H54 (cell line): Measurements from ENCODE around the gene MEX3A.
"Not testable (repeated sequence)": the region's sequence is repeated elsewhere in the genome, so short reads cannot be mapped to it uniquely, and the experiment has no call there.

Experiments used
- DNase-seq: peaks from one replicate; pipeline ENCODE4 v3.0.0; 2011; ENCODE audit warnings: low spot score, mixed read lengths; ENCODE audit not compliant: insufficient read length
- FAIRE-seq: peaks from 3 replicates; lab custom pipeline; 2011; peaks lifted over from hg19 to GRCh38; lab: Jason Lieb, UNC
- POLR2A ChIP-seq: IDR thresholded peaks from 2 replicates; pipeline ENCODE4 v1.6.1; 2011; ENCODE audit warnings: low read depth, mild to moderate bottlenecking, low read length

MEX3A gene

GRCh38 chr1:156073740-156074139 is 8.5 kb downstream of the MEX3A start:
- FAIRE-seq (no peak), DNase-seq (no peak)
- no peak for TF ChIP-seq POLR2A

- TF ChIP-seq POLR2A: no peak
- no peak for FAIRE-seq
- DNase-seq: no peak
Observed at GRCh38 chr1:156073110-156073687, 9.1 kb downstream of the MEX3A start.

GRCh38 chr1:156072251-156072650 is 10.0 kb downstream of the MEX3A start:
- TF ChIP-seq POLR2A: no peak
- FAIRE-seq (no peak), DNase-seq (no peak)

GRCh38 chr1:156071332-156071816 is 10.9 kb downstream of the MEX3A start:
- not testable (repeated sequence) for FAIRE-seq

GRCh38 chr1:156070548-156070947 is 11.7 kb downstream of the MEX3A start:
- no peak for TF ChIP-seq POLR2A
- DNase-seq (no peak), FAIRE-seq (no peak)

More at GRCh38 chr1:156071332-156071816, 10.9 kb downstream of the MEX3A start:
- not testable (repeated sequence) for DNase-seq

GRCh38 chr1:156069490-156070455 is 12.5 kb downstream of the MEX3A start:
- FAIRE-seq: no peak
- DNase-seq: no peak
- no peak for TF ChIP-seq POLR2A

GRCh38 chr1:156067262-156067661 is 15.0 kb downstream of the MEX3A start:
- no peak for TF ChIP-seq POLR2A
- FAIRE-seq (no peak), DNase-seq (no peak)

- no peak for FAIRE-seq
- DNase-seq: no peak
- TF ChIP-seq POLR2A: no peak
Observed at GRCh38 chr1:156065871-156066270, 16.4 kb downstream of the MEX3A start.

- FAIRE-seq (no peak), DNase-seq (no peak)
- no peak for TF ChIP-seq POLR2A
Observed at GRCh38 chr1:156065212-156065611, 17.1 kb downstream of the MEX3A start.

- no peak for TF ChIP-seq POLR2A
- FAIRE-seq (no peak), DNase-seq (no peak)
Observed at GRCh38 chr1:156064615-156065014, 17.6 kb downstream of the MEX3A start.

- DNase-seq (no peak), FAIRE-seq (no peak)
- no peak for TF ChIP-seq POLR2A
Observed at GRCh38 chr1:156063997-156064285, 18.3 kb downstream of the MEX3A start.

- DNase-seq (peak; percentile 59), FAIRE-seq (no peak)
- TF ChIP-seq POLR2A: no peak
Observed at GRCh38 chr1:156062189-156062588, 20.1 kb downstream of the MEX3A start.

GRCh38 chr1:156060937-156061636 is 21.2 kb downstream of the MEX3A start, which contains the start of gene RAB25:
Gene RAB25, plus strand, starts transcription at chr1:156061160. Its CDS starts 241 bp downstream, at chr1:156061401.
- no peak for TF ChIP-seq POLR2A
- no peak for FAIRE-seq
- DNase-seq: no peak

- FAIRE-seq (no peak), DNase-seq (no peak)
- TF ChIP-seq POLR2A: no peak
Observed at GRCh38 chr1:156056326-156056849, 25.9 kb downstream of the MEX3A start.
